Right ventricle myocardium inferior (tissue), 1 donor: ENCODE measurements around the gene MRPL55. TPM values are rescaled to one million over a fixed set of nuclear protein-coding genes. Genes with fewer than 3 reads are reported as not detected.

Source experiments
- ATAC-seq: fragments of 200-7000 bp; cut with Tn5 transposase; one replicate; pipeline ENCODE4 v1.9.1; 2020; ENCODE audit warnings: mild to moderate bottlenecking, moderate library complexity
- DNase-seq: peaks from one replicate; pipeline ENCODE4 v3.0.0; 2021; ENCODE audit errors: missing footprints
- intact Hi-C: fragments of 100-400 bp; cut with DNase I; formaldehyde crosslinking; loops from one replicate; pipeline ENCODE4 v1.11.0; 2022
- total RNA-seq: library from RNA; stranded (reverse); fragmentation: NEBNext Ultra II Directional; extraction: Animal tissue kit (Norgen Biotek cat#: 25700); gene quantifications from one replicate; pipeline ENCODE4 v1.2.1, GENCODE V29; 2021
- donor health status: DM: no; HTN: yes; CAD: no; lungs with severe emphysema.

MRPL55 gene
- total RNA-seq, 1 donor from 2014 or later: 57.0 TPM

GRCh38 chr1:228093050-228093906 lies 15.8 kb downstream of the MRPL55 start:
- no peak for DNase-seq
- intact Hi-C loops: no loop called here
- no peak for ATAC-seq

GRCh38 chr1:228092342-228093049 lies 16.6 kb downstream of the MRPL55 start:
- ATAC-seq (no peak), DNase-seq (no peak)
- intact Hi-C loops: no loop called here

DNA sequence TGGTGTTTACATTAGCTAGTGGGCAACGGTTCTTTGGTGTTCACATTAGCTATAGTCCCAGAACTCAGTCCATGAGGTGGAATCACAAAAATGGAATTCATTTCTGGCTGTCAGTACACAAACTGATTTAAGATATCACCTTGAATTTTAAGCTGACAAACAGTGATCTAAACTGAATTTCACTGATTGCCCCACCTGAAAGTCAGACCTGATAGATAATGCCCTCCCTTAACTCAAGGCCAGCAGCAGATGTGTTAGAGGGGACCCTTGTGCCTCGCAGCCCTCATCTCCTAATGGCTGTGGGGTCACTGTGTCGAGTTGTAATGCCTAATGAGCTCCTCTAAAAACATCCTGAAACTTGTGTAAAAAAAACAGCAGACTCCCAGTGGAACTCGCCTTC lies 18.0 kb downstream of the MRPL55 start:
- intact Hi-C loops: no loop called here
- ATAC-seq (no peak), DNase-seq (no peak)

DNA sequence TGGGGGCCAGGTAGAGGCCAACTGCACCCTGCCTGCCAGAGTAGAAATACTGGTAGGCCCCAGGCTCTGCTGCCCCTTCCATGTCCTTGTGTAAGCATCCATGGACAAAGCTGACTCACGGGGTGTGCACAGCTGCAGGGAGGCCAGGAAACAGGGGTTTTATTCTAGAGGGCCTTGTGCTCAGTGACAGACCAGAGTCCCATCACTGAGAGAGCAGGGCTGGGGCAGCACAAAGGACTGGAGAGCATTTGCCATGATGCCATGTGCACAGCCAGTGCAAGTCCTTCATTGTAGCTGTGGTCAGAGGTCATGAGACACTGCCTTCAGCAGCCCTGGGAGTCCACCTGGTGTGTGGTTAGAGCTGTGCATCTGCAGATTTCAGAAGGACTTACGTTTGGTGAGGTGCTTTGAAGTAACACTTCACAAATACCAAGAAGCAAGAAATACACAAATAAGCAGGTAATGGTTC lies 18.5 kb downstream of the MRPL55 start:
- intact Hi-C loops: no loop called here
- ATAC-seq (no peak), DNase-seq (no peak)

- ATAC-seq: no peak
- intact Hi-C loops: loop anchor here (10.0 kb wide), 1 partner anchor 325 kb away; no protein-coding TSS in a partner anchor
- DNase-seq: no peak
Observed at GRCh38 chr1:228089519-228090380, 19.3 kb downstream of the MRPL55 start.

- intact Hi-C loops: loop anchor here (10.0 kb wide), 1 partner anchor 324 kb away; no protein-coding TSS in a partner anchor
- ATAC-seq: no peak
Observed at GRCh38 chr1:228088586-228089498, 20.3 kb downstream of the MRPL55 start.

DNA sequence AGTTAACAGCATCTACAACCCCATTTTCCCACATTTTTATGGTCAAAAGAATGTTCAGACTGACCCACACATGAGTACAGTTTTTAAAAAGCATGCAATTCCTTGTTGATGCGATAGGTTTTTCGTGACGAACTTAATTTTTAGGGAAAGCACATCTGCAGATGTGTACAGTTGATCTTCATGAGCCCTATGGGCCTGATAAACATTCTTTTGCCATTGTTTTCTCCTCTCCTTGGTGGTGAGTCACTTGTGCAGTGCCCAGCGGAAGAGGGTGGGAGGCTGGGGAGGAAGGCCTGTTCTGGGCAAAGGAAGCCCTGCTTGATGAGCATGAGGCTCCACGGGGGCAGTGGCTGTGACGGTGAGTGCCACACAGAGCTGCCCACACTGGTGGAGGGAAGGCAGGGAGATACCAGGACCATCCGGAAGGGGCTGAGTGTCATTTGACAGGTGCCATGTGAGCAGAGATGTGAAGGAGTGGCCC lies 21.3 kb downstream of the MRPL55 start:
- DNase-seq (no peak), ATAC-seq (no peak)
- intact Hi-C loops: loop anchor here (10.0 kb wide), 1 partner anchor 323 kb away; no protein-coding TSS in a partner anchor

More at GRCh38 chr1:228088586-228089498, 20.3 kb downstream of the MRPL55 start:
- no peak for DNase-seq

GRCh38 chr1:228085287-228085951 lies 23.7 kb downstream of the MRPL55 start:
- intact Hi-C loops: loop anchor here (10.0 kb wide), 1 partner anchor 321 kb away; no protein-coding TSS in a partner anchor

GRCh38 chr1:228084797-228085196 lies 24.3 kb downstream of the MRPL55 start:
- intact Hi-C loops: loop anchor here (10.0 kb wide), 1 partner anchor 320 kb away; no protein-coding TSS in a partner anchor
- ATAC-seq: no peak
- DNase-seq: peak; percentile 50

More at GRCh38 chr1:228085287-228085951, 23.7 kb downstream of the MRPL55 start:
- DNase-seq (peak; percentile 65), ATAC-seq (no peak)

DNA sequence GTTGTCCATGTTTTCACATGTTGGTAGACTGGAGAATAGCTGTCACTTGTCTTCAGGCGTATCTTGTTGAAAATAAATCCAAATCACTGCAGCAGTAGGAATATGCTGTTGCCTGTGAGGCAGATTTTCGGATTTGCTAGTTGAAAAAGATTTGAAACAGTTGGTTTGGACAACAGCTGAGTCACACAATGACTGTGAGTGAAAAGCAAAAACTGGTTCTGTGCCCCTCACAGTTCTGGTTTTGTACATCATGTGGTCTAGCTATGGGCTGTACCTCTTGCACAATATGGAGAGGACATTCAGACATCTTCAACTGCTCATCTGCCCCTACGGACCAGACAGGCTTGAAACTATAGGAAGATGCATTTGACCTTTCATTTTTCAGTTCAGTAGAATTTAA lies 24.8 kb downstream of the MRPL55 start:
- no peak for DNase-seq
- intact Hi-C loops: loop anchor here (10.0 kb wide), 1 partner anchor 320 kb away; no protein-coding TSS in a partner anchor
- no peak for ATAC-seq

GRCh38 chr1:228083871-228084278 lies 25.2 kb downstream of the MRPL55 start:
- intact Hi-C loops: loop anchor here (2.0 to 10.0 kb wide), 2 partner anchors 25 to 319 kb away; partner anchors contain the start of gene MRPL55
- no peak for ATAC-seq
- peak; percentile 73 for DNase-seq

DNA sequence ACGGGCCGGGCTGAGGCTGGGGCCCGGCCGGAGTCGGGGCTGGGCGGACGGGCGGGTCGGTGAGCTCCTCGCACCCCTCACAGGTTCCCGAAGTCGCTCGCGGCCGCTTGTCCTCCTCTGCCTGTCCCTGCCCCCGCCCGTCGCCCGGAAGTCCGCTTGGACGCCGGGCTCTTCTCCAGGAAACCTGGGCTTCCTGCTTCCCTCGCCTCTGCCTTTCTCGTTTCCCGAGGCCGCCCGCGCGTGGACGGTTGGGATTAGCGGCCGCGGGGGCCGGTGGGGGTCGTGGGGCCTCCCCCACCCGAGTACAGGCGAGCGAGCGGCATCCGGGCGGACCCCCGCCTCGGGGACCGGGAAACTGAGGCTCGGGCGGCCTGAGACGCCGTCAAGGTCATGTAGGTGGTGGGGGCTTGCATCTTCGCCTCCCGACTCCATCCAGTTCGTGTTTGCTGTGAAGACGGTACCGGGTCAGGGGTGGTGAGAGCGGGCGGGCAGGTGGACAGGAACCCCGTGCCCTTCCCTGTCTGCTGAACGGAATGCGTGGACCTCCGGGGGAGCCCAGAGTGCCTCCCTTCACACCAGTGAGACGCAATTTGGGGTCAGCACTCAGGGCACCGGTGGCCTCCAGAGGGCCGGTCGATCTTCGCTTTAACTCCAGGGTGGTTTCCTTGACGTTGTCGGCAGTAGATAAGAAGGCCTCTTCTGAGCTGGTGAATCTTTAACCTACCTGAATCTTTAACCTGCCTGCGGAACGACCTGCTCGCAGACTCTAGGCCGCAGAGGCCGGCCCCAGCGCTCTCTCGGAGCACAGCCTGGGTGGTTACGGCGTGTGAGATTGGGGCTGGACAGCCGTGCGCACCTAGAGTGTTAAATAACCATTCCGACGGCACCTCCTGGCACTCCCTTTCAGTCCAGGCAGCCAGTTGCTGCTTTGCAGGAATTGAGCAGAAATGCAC lies 25.9 kb downstream of the MRPL55 start:
- intact Hi-C loops: loop anchor here (2.0 to 10.0 kb wide), 2 partner anchors 26 to 318 kb away; partner anchors contain the start of gene MRPL55
- DNase-seq: peak; percentile 73
- ATAC-seq: no peak

- DNase-seq: peak; percentile 97
- peak; percentile 97 for ATAC-seq
- intact Hi-C loops: loop anchor here (2.0 to 10.0 kb wide), 2 partner anchors 26 to 318 kb away; partner anchors contain the start of gene MRPL55
Observed at GRCh38 chr1:228082214-228082917, 26.7 kb downstream of the MRPL55 start, which contains the start of gene ARF1. TSS of gene ARF1 (plus strand) at chr1:228082708. CDS start at chr1:228097115, 14,407 bp downstream.

DNA sequence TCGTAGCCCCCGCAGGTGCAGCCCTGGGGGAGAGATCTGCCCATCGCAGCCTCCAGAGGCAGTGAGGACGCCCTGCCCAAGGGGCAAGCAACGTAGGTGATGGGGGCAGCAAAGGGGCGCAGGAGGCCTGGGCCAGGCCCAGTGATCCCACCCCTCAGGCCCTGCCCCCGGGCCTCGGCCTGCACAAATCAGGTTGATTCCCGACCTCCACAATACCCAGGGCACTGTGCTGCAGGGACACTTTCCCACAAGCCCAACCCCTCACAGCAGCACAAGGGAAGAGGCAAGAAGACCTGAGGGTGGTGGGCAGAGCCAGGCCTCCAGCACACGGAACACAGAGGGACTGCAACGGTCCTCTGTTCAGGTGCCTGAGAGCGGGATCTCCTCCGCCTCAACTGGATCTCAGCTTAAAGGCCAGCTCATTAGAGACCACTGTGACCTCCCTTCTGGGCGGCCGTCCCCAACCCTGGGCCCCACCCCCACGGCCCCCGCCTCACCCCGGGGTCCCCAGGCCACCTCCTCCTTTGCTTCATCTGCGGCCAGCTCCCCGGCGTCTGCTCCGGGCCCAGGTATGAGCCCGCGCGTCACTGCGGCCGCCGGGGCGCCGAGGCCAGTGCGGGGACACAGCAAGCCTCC lies 27.4 kb downstream of the MRPL55 start:
- DNase-seq (peak; percentile 37), ATAC-seq (peak; percentile 7)
- intact Hi-C loops: loop anchor here (2.0 to 10.0 kb wide), 2 partner anchors 27 to 317 kb away; partner anchors contain the start of gene MRPL55
